Smooth muscle cell (in vitro differentiated cells): ENCODE results near the gene ANKFN1. TPM values are rescaled to one million over a fixed set of nuclear protein-coding genes. Genes with fewer than 3 reads are reported as not detected.

Experiments
- DNase-seq: peaks from one replicate; lab custom pipeline; 2025; ENCODE audit not compliant: unreplicated experiment; lab: John Stamatoyannopoulos, UW
- H2AFZ ChIP-seq: fragments of 200-600 bp; sonication (generic); 2 replicates; pipeline ENCODE4 v1.6.0; 2016; ENCODE audit warnings: antibody characterized with exemption, low read depth, mild to moderate bottlenecking
- H3F3A ChIP-seq: fragments of 200-600 bp; sonication (generic); 2 replicates; pipeline ENCODE4 v1.6.0; 2017; ENCODE audit warnings: antibody characterized with exemption, low read depth
- H3K27ac ChIP-seq: fragments of 200-600 bp; sonication (generic); 2 replicates; pipeline ENCODE4 v1.5.1; 2016; ENCODE audit warnings: low read depth, mild to moderate bottlenecking
- H3K27me3 ChIP-seq: fragments of 200-600 bp; sonication (generic); 2 replicates; pipeline ENCODE4 v1.6.1; 2016; ENCODE audit warnings: low read depth, mild to moderate bottlenecking
- H3K36me3 ChIP-seq: fragments of 200-600 bp; sonication (generic); 2 replicates; pipeline ENCODE4 v1.5.1; 2016; ENCODE audit warnings: low read depth
- H3K4me1 ChIP-seq: fragments of 200-600 bp; sonication (generic); 2 replicates; pipeline ENCODE4 v1.5.1; 2016; ENCODE audit warnings: low read depth
- H3K4me2 ChIP-seq: fragments of 200-600 bp; sonication (generic); 2 replicates; pipeline ENCODE4 v1.6.0; 2016; ENCODE audit warnings: mild to moderate bottlenecking
- H3K4me3 ChIP-seq: fragments of 200-600 bp; sonication (generic); 2 replicates; pipeline ENCODE4 v1.5.1; 2016; ENCODE audit warnings: mild to moderate bottlenecking
- H3K79me2 ChIP-seq: fragments of 200-600 bp; sonication (generic); 2 replicates; pipeline ENCODE4 v1.6.0; 2016; ENCODE audit warnings: low read depth, mild to moderate bottlenecking
- H3K9ac ChIP-seq: fragments of 200-600 bp; sonication (generic); 2 replicates; pipeline ENCODE4 v1.6.0; 2016; ENCODE audit warnings: low read depth
- H3K9me3 ChIP-seq: fragments of 200-600 bp; sonication (generic); replicated peaks from 2 replicates; pipeline ENCODE4 v1.5.1; 2016; ENCODE audit warnings: low read depth
- H4K20me1 ChIP-seq: fragments of 200-600 bp; sonication (generic); 2 replicates; pipeline ENCODE4 v1.6.0; 2016; ENCODE audit warnings: low read depth
- WGBS: methylation state at CpG from one replicate; pipeline ENCODE4 v1.1.7; 2016; ENCODE audit warnings: low lambda C conversion rate; 5-methylcytosine and 5-hydroxymethylcytosine counted together
- polyA plus RNA-seq: library from polyadenylated mRNA; unstranded; fragments of >200 nt; fragmentation: Nextera tagmentation; extraction: Ambion mirVana; gene quantifications from 2 replicates; pipeline ENCODE4 v1.2.1, GENCODE V29; 2016
- total RNA-seq: library from RNA; depleted of rRNA; stranded (reverse); fragments of >200 nt; gene quantifications from 2 replicates; pipeline ENCODE4 v1.2.3, GENCODE V29; 2014
- TF ChIP-seq, protein P1 (sequence below): fragments of 200-600 bp; sonication (generic); IDR thresholded peaks from 2 replicates; pipeline ENCODE4 v1.5.1; 2017; ENCODE audit warnings: borderline replicate concordance, mild to moderate bottlenecking, antibody characterized with exemption; ENCODE audit not compliant: insufficient read depth, poor library complexity, severe bottlenecking

Gene ANKFN1
- total and polyA plus RNA-seq, 2 experiments from 2014 or later, result 0.24 to 0.45 TPM

DNA sequence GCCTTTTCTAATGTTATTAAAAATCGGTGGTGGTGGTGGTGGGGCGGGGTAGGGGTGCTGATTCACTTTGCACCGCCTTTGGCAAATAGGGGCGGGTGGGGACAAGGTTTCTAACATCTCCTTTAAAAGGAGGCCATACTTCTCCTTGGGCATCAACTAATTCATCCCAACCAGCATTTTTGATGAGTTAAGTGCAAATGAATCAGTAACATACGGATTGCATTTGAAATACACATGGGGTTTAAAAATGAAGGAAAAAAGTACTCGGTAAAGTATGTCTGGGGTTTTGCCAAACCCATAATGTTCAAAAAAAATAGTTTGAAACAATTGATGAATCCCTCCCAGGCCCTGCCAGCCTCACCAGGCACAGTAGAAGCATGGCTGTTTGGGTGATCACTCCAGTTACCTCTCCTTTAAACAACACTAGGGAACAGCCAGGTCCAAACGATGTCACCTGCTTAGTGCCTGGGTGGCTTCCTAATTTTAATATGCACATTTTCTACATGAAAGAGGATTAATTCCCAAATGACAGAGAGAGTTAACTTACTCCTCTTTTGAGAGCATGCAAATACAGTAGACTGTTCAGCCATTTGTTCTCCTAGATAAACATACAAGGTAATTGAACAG, 107.2 kb downstream of the ANKFN1 start:
- H3K4me2 ChIP-seq, result no peak overlapping the region

DNA sequence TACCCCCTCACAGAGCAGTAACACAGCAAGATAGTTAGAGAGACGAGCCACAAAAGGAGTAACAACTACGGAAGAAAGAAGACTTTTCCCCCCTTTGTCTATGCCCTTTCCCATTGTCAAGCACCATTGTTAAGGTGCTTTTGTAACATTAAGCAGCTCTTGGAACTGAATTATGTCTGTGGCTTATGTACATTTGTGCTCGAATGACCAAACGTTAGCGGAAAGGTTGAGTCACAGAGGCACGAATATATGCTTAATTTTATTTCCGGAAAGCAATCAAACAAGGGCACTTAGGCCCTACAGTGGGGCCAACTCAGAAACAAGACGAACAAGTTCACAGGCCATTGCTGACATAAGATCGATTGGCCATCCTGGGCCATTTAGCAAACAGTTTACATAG, 109.5 kb downstream of the ANKFN1 start:
- Histone ChIP-seq H2AFZ (no peak overlapping the region), H3K27me3 (no peaks in the 10 kb centered on the region), H3K9ac (no peak overlapping the region), H3K4me3 (no peak overlapping the region), H3F3A (no peaks in the 10 kb centered on the region), H4K20me1 (no peaks in the 10 kb centered on the region), H3K79me2 (no peaks in the 10 kb centered on the region), H3K36me3 (no peaks in the 10 kb centered on the region), H3K4me1 (peaks cover 4% of the 10 kb centered on the region), H3K27ac (no peak overlapping the region), H3K9me3 (no peaks in the 10 kb centered on the region), H3K4me2 (no peak overlapping the region)
- DNase-seq, result no peak
- TF ChIP-seq, protein P1, sequence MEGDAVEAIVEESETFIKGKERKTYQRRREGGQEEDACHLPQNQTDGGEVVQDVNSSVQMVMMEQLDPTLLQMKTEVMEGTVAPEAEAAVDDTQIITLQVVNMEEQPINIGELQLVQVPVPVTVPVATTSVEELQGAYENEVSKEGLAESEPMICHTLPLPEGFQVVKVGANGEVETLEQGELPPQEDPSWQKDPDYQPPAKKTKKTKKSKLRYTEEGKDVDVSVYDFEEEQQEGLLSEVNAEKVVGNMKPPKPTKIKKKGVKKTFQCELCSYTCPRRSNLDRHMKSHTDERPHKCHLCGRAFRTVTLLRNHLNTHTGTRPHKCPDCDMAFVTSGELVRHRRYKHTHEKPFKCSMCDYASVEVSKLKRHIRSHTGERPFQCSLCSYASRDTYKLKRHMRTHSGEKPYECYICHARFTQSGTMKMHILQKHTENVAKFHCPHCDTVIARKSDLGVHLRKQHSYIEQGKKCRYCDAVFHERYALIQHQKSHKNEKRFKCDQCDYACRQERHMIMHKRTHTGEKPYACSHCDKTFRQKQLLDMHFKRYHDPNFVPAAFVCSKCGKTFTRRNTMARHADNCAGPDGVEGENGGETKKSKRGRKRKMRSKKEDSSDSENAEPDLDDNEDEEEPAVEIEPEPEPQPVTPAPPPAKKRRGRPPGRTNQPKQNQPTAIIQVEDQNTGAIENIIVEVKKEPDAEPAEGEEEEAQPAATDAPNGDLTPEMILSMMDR, result no peak
- 91% methylated on average over 9 of the region's 9 CpGs for WGBS

More for the DNA sequence above, 107.2 kb downstream of the ANKFN1 start:
- no peak for DNase-seq
- Histone ChIP-seq H3K27ac (no peak overlapping the region), H3K36me3 (no peaks in the 10 kb centered on the region), H3F3A (no peaks in the 10 kb centered on the region), H2AFZ (no peak overlapping the region), H3K79me2 (no peaks in the 10 kb centered on the region), H3K4me1 (peaks cover 4% of the 10 kb centered on the region), H3K9ac (no peak overlapping the region), H3K4me3 (no peak overlapping the region), H3K27me3 (no peaks in the 10 kb centered on the region), H4K20me1 (no peaks in the 10 kb centered on the region), H3K9me3 (no peaks in the 10 kb centered on the region)
- WGBS, result 89% methylated on average over 7 of the region's 7 CpGs
- TF ChIP-seq, protein P1, result no peak

DNA sequence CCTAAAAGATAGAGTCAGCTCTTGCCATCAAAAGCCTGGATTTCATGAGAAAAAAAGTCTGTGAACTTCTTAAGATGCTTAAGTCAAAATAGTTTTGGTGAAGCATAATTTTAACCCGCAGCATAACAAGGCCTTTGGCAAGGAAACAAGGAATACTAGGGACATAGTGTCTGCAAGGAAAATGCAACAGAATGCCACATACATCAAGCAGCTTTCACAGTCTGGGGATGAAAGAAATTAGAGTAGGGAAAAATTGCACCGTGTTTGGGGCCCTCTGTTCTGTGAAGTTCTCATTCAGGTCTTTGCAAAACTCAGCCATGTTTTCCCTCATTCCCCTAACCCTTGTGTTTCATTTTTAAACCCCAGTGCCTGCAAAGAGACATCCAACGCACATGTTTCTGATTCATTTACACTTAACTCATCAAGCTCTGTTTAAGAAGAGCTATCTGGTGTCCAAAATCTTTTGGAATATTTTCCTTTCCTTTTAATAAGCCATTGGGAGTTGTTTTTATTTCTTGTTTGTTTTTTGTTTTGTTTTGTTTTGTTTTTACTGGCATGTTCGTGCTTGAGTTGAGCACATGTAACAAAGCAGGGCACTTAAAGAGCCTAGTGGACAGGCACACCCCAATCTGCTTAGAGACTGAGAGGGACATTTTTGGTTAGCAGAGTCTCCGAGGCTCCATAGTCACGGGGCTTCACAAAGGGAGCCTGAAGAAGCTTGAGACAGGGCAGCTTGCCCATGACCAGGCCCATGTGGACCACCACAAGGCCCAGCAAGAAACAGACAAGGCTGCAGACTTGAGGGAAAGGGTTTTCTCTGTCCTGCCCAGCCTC, 116.5 kb downstream of the ANKFN1 start:
- WGBS, result 89% methylated on average over 6 of the region's 6 CpGs
- H3K9ac ChIP-seq, result no peak overlapping the region
- no peak for DNase-seq

More for the DNA sequence above, 116.5 kb downstream of the ANKFN1 start:
- no peaks in the 10 kb centered on the region for H3K4me1 ChIP-seq
- no peak overlapping the region for H2AFZ ChIP-seq
- H3K4me3 ChIP-seq, result no peak overlapping the region
- H3K79me2 ChIP-seq, result no peaks in the 10 kb centered on the region
- H3K27ac ChIP-seq, result no peak overlapping the region
- no peak overlapping the region for H3K4me2 ChIP-seq
- no peaks in the 10 kb centered on the region for H3K9me3 ChIP-seq
- TF ChIP-seq, protein P1, result no peak
- H3K36me3 ChIP-seq, result no peaks in the 10 kb centered on the region
- no peaks in the 10 kb centered on the region for H3F3A ChIP-seq
- H3K27me3 ChIP-seq, result no peaks in the 10 kb centered on the region
- H4K20me1 ChIP-seq, result no peaks in the 10 kb centered on the region
